Right lobe of liver (tissue), 4 donors: ENCODE measurements around the gene GPD1L.

Experiments
- POLR2A ChIP-seq: fragments of 450-650 bp; IDR thresholded peaks from one replicate; pipeline ENCODE4 v1.6.1; 2017; ENCODE audit warnings: antibody characterized with exemption, mild to moderate bottlenecking
- TF ChIP-seq, protein P1 (sequence below), 4 donors: fragments of 200-600 bp in 3 of 4; fragments of 450-650 bp in 1 of 4; IDR thresholded peaks; one replicate each; pipeline versions ENCODE4 v1.5.1 to v1.8.0; 2016 to 2022; ENCODE audit warnings: antibody characterized with exemption in 4 of 4, mild to moderate bottlenecking in 2 of 4
- donor health status: DM: no; HTN: no; CAD: no.
- donor health status: DM: no; HTN: no; CAD: no.
- donor health status: DM: no; HTN: yes; CAD: no.

DNA sequence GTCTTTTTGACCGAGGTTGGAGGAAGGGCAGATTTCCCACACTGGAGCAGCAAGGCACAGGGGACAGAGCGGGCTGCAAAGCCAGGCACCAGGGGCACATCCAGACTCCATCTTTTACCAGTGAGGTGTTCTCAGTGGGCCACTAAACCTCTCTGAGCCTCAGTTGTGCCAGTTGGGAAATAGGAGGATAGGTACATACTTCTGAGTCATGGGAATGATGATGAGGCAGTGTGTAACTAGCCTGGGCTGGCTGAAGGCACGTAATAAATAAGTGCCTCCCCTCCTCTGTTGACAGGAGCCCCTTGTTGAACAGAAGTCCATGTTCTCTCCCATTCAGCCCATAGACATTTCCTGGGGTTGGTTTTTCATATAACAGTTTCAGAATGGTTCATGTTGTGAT is 48.7 kb downstream of the GPD1L start:
- TF ChIP-seq, protein P1, sequence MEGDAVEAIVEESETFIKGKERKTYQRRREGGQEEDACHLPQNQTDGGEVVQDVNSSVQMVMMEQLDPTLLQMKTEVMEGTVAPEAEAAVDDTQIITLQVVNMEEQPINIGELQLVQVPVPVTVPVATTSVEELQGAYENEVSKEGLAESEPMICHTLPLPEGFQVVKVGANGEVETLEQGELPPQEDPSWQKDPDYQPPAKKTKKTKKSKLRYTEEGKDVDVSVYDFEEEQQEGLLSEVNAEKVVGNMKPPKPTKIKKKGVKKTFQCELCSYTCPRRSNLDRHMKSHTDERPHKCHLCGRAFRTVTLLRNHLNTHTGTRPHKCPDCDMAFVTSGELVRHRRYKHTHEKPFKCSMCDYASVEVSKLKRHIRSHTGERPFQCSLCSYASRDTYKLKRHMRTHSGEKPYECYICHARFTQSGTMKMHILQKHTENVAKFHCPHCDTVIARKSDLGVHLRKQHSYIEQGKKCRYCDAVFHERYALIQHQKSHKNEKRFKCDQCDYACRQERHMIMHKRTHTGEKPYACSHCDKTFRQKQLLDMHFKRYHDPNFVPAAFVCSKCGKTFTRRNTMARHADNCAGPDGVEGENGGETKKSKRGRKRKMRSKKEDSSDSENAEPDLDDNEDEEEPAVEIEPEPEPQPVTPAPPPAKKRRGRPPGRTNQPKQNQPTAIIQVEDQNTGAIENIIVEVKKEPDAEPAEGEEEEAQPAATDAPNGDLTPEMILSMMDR (IDR thresholded peaks at IDR 0.05) = no peak
- no peak for TF ChIP-seq POLR2A
